ENCODE data around the gene ADRM1. TPM values are rescaled to one million over a fixed set of nuclear protein-coding genes. Genes with fewer than 3 reads are reported as not detected.

Gene ADRM1
- total and polyA plus RNA-seq, 2 of the 4 experiments (the other 2 are of a cell fraction): 103 to 149 TPM

GRCh38 chr20:62327726-62328495 is 25.1 kb downstream of the ADRM1 start:
- POLR2A ChIA-PET (ENCODE audit: unreplicated experiment): no interaction called here

More at GRCh38 chr20:62327726-62328495, 25.1 kb downstream of the ADRM1 start:
- H3K36me3 ChIP-seq (ENCODE audit: control insufficient read depth, insufficient read depth, low read length): peaks cover 60% of the 10 kb centered on the region
- no peak overlapping the region for H2BK5ac ChIP-seq (ENCODE audit: low read depth, low read length, poor library complexity, severe bottlenecking)
- H2AK9ac ChIP-seq (replicated peaks; ENCODE audit: low read depth, low read length, poor library complexity): no peak overlapping the region
- in situ Hi-C loops (cut with MboI; ENCODE audit: low sequenced_read_pairs) (no loop called here), intact Hi-C loops (cut with micrococcal nuclease) (no loop called here), dilution Hi-C loops (cut with HindIII; ENCODE audit: low sequenced_read_pairs, unreplicated experiment) (no loop called here)
- H2AFZ ChIP-seq (replicated peaks; ENCODE audit: low read length, poor library complexity): no peak overlapping the region
- TF ChIP-seq RFX5 (IDR thresholded peaks at IDR 0.05; ENCODE audit: low read depth, low read length) (no peak), RCOR1 (IDR thresholded peaks at IDR 0.05; ENCODE audit: insufficient replicate concordance, low read length) (no peak), MAZ (IDR thresholded peaks at IDR 0.05; ENCODE audit: borderline replicate concordance, low read depth, low read length) (no peak), RAD21 (IDR thresholded peaks at IDR 0.05; ENCODE audit: low read length) (no peak), FOS (IDR thresholded peaks at IDR 0.05; ENCODE audit: low read depth, low read length) (no peak)
- no peak overlapping the region for H4K5ac ChIP-seq (ENCODE audit: low read depth, low read length)
- H3K9me1 ChIP-seq (ENCODE audit: insufficient read depth, low read length): no peaks in the 10 kb centered on the region
- H2AK5ac ChIP-seq (ENCODE audit: low read depth, low read length): no peak overlapping the region
- CTCF ChIA-PET: no interaction called here
- ATAC-seq (ENCODE audit: low read depth) (no peak), DNase-seq (no peak)
- H3K18ac ChIP-seq (ENCODE audit: low read depth, low read length): no peak overlapping the region
- BruUV-seq (replicated peaks): TSS peak; percentile 45
- no peak overlapping the region for H3K4me3 ChIP-seq (ENCODE audit: insufficient read depth, low read depth, low read length)
- H3K14ac ChIP-seq (replicated peaks; ENCODE audit: low read depth, low read length): no peak overlapping the region
- 88% methylated on average over 10 of the region's 33 CpGs; no CpG with 5 or more reads in 1 of the 2 experiments for WGBS, 2 experiments (ENCODE audit: extremely low coverage in 2 of 2, insufficient read length in 1 of 2)
- no peaks in the 10 kb centered on the region for H3K9me3 ChIP-seq (ENCODE audit: control insufficient read depth, insufficient read depth, low read length)
- no peak overlapping the region for H3K9ac ChIP-seq (ENCODE audit: low read depth, low read length)
- no peak overlapping the region for H3K23ac ChIP-seq (ENCODE audit: low read depth, low read length)
- no peak overlapping the region for H3K56ac ChIP-seq (ENCODE audit: extremely low read depth, insufficient read depth, low read length)
- no peak overlapping the region for H4K91ac ChIP-seq (ENCODE audit: insufficient read depth, low read depth, low read length)
- no peak overlapping the region for H2BK120ac ChIP-seq (ENCODE audit: low read depth, low read length)
- H3K4me2 ChIP-seq (ENCODE audit: low read depth, low read length): no peak overlapping the region
- H3K27me3 ChIP-seq (ENCODE audit: control insufficient read depth, insufficient read depth, low read length): no peaks in the 10 kb centered on the region
- no peak overlapping the region for H3K27ac ChIP-seq (ENCODE audit: insufficient read depth, low read length)
- H4K20me1 ChIP-seq (ENCODE audit: insufficient read depth, low read length): no peaks in the 10 kb centered on the region
- H4K8ac ChIP-seq (ENCODE audit: low read depth in 2 of 2, low read length in 2 of 2): no peak overlapping the region
- no peak overlapping the region for H2BK20ac ChIP-seq (ENCODE audit: low read depth, low read length)
- H3K4me1 ChIP-seq (ENCODE audit: control insufficient read depth, insufficient read depth, low read length): no peaks in the 10 kb centered on the region
- H3K4ac ChIP-seq (ENCODE audit: low read depth, low read length): no peak overlapping the region
- H2BK15ac ChIP-seq (ENCODE audit: low read depth, low read length): no peak overlapping the region
- H3K79me1 ChIP-seq (ENCODE audit: low read depth in 1 of 2, low read length in 2 of 2): no peaks in the 10 kb centered on the region
